SK-N-SH treated with all-trans-retinoic acid at 6 μM for 48 hours (cell line): ENCODE results near the gene FBXL19.
A peak's percentile ranks its signal among the peaks of the same experiment; 100 is the strongest.

Experiments used
- ATAC-seq: fragments of 200-7000 bp; cut with Tn5 transposase; 3 replicates; pipeline ENCODE4 v1.9.1; 2020; ENCODE audit warnings: mild to moderate bottlenecking, moderate library complexity
- ARNTL ChIP-seq: fragments of 450-650 bp; formaldehyde crosslinking; IDR thresholded peaks from 2 replicates; pipeline ENCODE4 v1.5.0; 2020; ENCODE audit warnings: low read depth, mild to moderate bottlenecking, moderate library complexity, borderline replicate concordance
- BACH2 ChIP-seq: fragments of 250-450 bp; sonication (Bioruptor Pico); IDR thresholded peaks from 2 replicates; pipeline ENCODE4 v1.9.0; 2021; ENCODE audit warnings: mild to moderate bottlenecking, borderline replicate concordance
- CSDC2 ChIP-seq: fragments of 250-450 bp; sonication (Bioruptor Pico); IDR thresholded peaks from 2 replicates; pipeline ENCODE4 v1.5.0; 2020; ENCODE audit warnings: mild to moderate bottlenecking, moderate library complexity
- CSRNP3 ChIP-seq: fragments of 250-450 bp; sonication (Bioruptor Pico); IDR thresholded peaks from 2 replicates; pipeline ENCODE4 v1.5.1; 2021; ENCODE audit warnings: mild to moderate bottlenecking, moderate library complexity
- ESRRG ChIP-seq: fragments of 250-450 bp; sonication (Bioruptor Pico); IDR thresholded peaks from 2 replicates; pipeline ENCODE4 v1.6.1; 2021; ENCODE audit warnings: mild to moderate bottlenecking
- GLIS3 ChIP-seq: fragments of 250-450 bp; sonication (Bioruptor Pico); IDR thresholded peaks from 2 replicates; pipeline ENCODE4 v1.5.0; 2020; ENCODE audit warnings: mild to moderate bottlenecking, moderate library complexity
- PATZ1 ChIP-seq: fragments of 250-450 bp; sonication (Bioruptor Pico); IDR thresholded peaks from 2 replicates; pipeline ENCODE4 v1.8.0; 2020; ENCODE audit warnings: mild to moderate bottlenecking, moderate library complexity, borderline replicate concordance
- POU6F1 ChIP-seq: fragments of 250-450 bp; sonication (Bioruptor Pico); IDR thresholded peaks from 2 replicates; pipeline ENCODE4 v1.8.0; 2021; ENCODE audit warnings: low read depth, mild to moderate bottlenecking, moderate library complexity, borderline replicate concordance
- PPARA ChIP-seq: fragments of 250-450 bp; sonication (Bioruptor Pico); IDR thresholded peaks from 2 replicates; pipeline ENCODE4 v1.5.0; 2020; ENCODE audit warnings: mild to moderate bottlenecking, borderline replicate concordance
- RARB ChIP-seq: fragments of 250-450 bp; sonication (Bioruptor Pico); IDR thresholded peaks from 2 replicates; pipeline ENCODE4 v1.8.0; 2021; ENCODE audit warnings: mild to moderate bottlenecking, moderate library complexity
- TCF4 ChIP-seq: fragments of 250-450 bp; sonication (Bioruptor Pico); IDR thresholded peaks from 2 replicates; pipeline ENCODE4 v1.8.0; 2021; ENCODE audit warnings: mild to moderate bottlenecking, moderate library complexity, borderline replicate concordance
- TOX ChIP-seq: fragments of 250-450 bp; sonication (Bioruptor Pico); IDR thresholded peaks from 2 replicates; pipeline ENCODE4 v1.8.0; 2021; ENCODE audit warnings: mild to moderate bottlenecking, moderate library complexity, borderline replicate concordance
- ZFP3 ChIP-seq: fragments of 250-450 bp; sonication (Bioruptor Pico); IDR thresholded peaks from 2 replicates; pipeline ENCODE4 v1.5.0; 2020; ENCODE audit warnings: mild to moderate bottlenecking, moderate library complexity
- ZFP30 ChIP-seq: fragments of 450-650 bp; formaldehyde crosslinking; IDR thresholded peaks from 2 replicates; pipeline ENCODE4 v1.5.0; 2022; ENCODE audit warnings: mild to moderate bottlenecking, moderate library complexity
- ZNF70 ChIP-seq: fragments of 450-650 bp; formaldehyde crosslinking; IDR thresholded peaks from 2 replicates; pipeline ENCODE4 v1.5.0; 2020; ENCODE audit warnings: mild to moderate bottlenecking, moderate library complexity
- ZNF8 ChIP-seq: fragments of 450-650 bp; formaldehyde crosslinking; IDR thresholded peaks from 2 replicates; pipeline ENCODE4 v1.5.0; 2020; ENCODE audit warnings: mild to moderate bottlenecking, moderate library complexity
- TF ChIP-seq, protein P1 (sequence below): fragments of 250-450 bp; sonication (Bioruptor Pico); IDR thresholded peaks from 2 replicates; pipeline ENCODE4 v1.5.0; 2020; ENCODE audit warnings: mild to moderate bottlenecking, moderate library complexity
- TF ChIP-seq, protein P2 (sequence below): fragments of 250-450 bp; sonication (Bioruptor Pico); IDR thresholded peaks from 2 replicates; pipeline ENCODE4 v1.5.1; 2020; ENCODE audit warnings: low read depth, mild to moderate bottlenecking, moderate library complexity

FBXL19 gene

GRCh38 chr16:30923554-30924075 is at the start of gene FBXL19:
FBXL19 (plus strand) TSS chr16:30923572; CDS start chr16:30925755, 2,183 bp downstream.
- ATAC-seq = no peak

GRCh38 chr16:30874244-30874820 is 49.0 kb upstream of the FBXL19 start:
- TF ChIP-seq ZNF8 (CRISPR knock-in tag) (no peak), RARB (no peak), CSDC2 (no peak), ZNF70 (CRISPR knock-in tag) (no peak), ZFP30 (no peak), TOX (CRISPR knock-in tag) (no peak), CSRNP3 (CRISPR knock-in tag) (no peak)
- TF ChIP-seq, protein P1, sequence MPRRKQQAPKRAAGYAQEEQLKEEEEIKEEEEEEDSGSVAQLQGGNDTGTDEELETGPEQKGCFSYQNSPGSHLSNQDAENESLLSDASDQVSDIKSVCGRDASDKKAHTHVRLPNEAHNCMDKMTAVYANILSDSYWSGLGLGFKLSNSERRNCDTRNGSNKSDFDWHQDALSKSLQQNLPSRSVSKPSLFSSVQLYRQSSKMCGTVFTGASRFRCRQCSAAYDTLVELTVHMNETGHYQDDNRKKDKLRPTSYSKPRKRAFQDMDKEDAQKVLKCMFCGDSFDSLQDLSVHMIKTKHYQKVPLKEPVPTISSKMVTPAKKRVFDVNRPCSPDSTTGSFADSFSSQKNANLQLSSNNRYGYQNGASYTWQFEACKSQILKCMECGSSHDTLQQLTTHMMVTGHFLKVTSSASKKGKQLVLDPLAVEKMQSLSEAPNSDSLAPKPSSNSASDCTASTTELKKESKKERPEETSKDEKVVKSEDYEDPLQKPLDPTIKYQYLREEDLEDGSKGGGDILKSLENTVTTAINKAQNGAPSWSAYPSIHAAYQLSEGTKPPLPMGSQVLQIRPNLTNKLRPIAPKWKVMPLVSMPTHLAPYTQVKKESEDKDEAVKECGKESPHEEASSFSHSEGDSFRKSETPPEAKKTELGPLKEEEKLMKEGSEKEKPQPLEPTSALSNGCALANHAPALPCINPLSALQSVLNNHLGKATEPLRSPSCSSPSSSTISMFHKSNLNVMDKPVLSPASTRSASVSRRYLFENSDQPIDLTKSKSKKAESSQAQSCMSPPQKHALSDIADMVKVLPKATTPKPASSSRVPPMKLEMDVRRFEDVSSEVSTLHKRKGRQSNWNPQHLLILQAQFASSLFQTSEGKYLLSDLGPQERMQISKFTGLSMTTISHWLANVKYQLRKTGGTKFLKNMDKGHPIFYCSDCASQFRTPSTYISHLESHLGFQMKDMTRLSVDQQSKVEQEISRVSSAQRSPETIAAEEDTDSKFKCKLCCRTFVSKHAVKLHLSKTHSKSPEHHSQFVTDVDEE = no peak
- TF ChIP-seq, protein P2, sequence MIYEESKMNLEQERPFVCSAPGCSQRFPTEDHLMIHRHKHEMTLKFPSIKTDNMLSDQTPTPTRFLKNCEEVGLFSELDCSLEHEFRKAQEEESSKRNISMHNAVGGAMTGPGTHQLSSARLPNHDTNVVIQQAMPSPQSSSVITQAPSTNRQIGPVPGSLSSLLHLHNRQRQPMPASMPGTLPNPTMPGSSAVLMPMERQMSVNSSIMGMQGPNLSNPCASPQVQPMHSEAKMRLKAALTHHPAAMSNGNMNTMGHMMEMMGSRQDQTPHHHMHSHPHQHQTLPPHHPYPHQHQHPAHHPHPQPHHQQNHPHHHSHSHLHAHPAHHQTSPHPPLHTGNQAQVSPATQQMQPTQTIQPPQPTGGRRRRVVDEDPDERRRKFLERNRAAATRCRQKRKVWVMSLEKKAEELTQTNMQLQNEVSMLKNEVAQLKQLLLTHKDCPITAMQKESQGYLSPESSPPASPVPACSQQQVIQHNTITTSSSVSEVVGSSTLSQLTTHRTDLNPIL = no peak
- no peak for ATAC-seq

More at GRCh38 chr16:30923554-30924075, at the start of gene FBXL19:
- TF ChIP-seq POU6F1 (no peak), RARB (no peak), ZNF70 (CRISPR knock-in tag) (no peak), PPARA (no peak), TOX (CRISPR knock-in tag) (no peak), PATZ1 (CRISPR knock-in tag) (no peak), CSDC2 (no peak), ARNTL (CRISPR knock-in tag) (no peak), TCF4 (CRISPR knock-in tag) (no peak), ESRRG (CRISPR knock-in tag) (no peak), ZFP3 (CRISPR knock-in tag) (no peak), GLIS3 (CRISPR knock-in tag) (no peak), ZNF8 (CRISPR knock-in tag) (no peak)

DNA sequence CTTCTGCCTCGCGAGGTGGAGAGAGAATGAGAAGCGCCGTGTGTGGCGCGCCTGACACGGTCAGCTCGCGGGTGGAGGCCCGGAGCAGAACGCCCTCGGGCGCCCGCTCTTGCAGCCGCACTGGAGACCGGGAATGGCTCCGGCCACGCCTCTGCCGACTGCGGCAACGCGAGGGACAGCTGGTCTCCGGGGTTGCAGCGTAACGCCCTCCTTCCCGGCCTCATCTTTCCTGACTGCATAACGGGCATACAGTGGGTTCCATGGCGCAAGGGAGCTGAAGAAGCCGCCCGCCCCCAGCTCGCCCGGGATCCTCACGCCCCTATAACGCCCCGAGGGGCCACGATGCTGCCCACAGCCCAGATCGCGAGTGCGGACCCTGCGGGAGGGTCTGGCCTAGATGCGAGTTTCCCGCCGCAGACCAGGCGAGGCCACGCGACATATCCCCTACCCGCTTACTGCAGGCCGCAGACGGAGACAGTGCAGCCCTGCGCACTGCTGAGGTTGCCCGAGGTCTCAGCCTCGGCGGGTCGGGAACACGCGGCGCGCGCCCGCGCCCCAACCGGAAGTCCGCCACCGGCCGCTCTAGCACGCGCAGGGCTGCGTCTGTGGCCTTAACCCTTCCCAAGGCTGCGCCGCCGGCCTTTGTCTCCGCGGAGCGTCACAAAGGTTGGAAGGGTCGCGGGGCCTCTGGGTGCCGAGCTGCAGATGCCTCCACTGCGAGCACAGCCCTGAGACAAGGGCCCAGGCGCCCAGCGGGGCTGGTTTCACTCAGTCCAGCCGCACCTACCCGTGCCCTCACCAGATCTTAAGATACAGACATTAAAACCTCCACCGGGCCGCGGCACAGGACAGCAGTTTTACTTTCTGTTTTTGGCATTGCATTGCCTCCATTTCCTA is 48.3 kb upstream of the FBXL19 start:
- ATAC-seq = peak; percentile 95
- TF ChIP-seq POU6F1 (no peak), ZFP30 (peak; percentile 4; the same call in 1 of the 2 replicates), CSDC2 (peak; percentile 79; the same call in 1 of the 2 replicates), BACH2 (CRISPR knock-in tag) (no peak), PATZ1 (CRISPR knock-in tag) (no peak), ZFP3 (CRISPR knock-in tag) (peak; percentile 66), TOX (CRISPR knock-in tag) (no peak), CSRNP3 (CRISPR knock-in tag) (no peak)
- TF ChIP-seq, protein P2 = no peak
